Right atrium auricular region (tissue), 2 donors: ENCODE results near the gene CYP4F11. TPM values are rescaled to one million over a fixed set of nuclear protein-coding genes. Genes with fewer than 3 reads are reported as not detected.

ENCODE experiments used
- DNase-seq: peaks from one replicate; pipeline ENCODE4 v3.0.0-alpha.2; 2019; ENCODE audit warnings: low spot score
- H3K27ac ChIP-seq, 2 donors: fragments of 200-600 bp; sonication (generic); 1 replicate in 1 of 2; 2 replicates in 1 of 2; pipeline ENCODE4 v1.5.1; 2016 to 2019
- H3K27me3 ChIP-seq, 2 donors: fragments of 200-600 bp; sonication (generic); one replicate each; pipeline versions ENCODE4 v1.5.1 to v1.6.0; 2017 to 2019
- H3K36me3 ChIP-seq: fragments of 200-600 bp; sonication (generic); one replicate; pipeline ENCODE4 v1.5.1; 2016
- H3K4me1 ChIP-seq, 2 donors: fragments of 200-600 bp; sonication (generic); one replicate each; pipeline versions ENCODE4 v1.5.1 to v1.6.0; 2017 to 2019
- H3K4me3 ChIP-seq, 2 donors: fragments of 200-600 bp; sonication (generic); 1 replicate in 1 of 2; 2 replicates in 1 of 2; pipeline ENCODE4 v1.5.1; 2017 to 2019; ENCODE audit warnings: mild to moderate bottlenecking in 1 of 2, moderate library complexity in 1 of 2
- H3K9me3 ChIP-seq, 2 donors: fragments of 200-600 bp; sonication (generic); one replicate each; pipeline ENCODE4 v1.5.1; 2019
- CTCF ChIP-seq, 2 donors: fragments of 200-600 bp; sonication (generic); IDR thresholded peaks; one replicate each; pipeline ENCODE4 v1.5.1; 2019; ENCODE audit warnings: antibody characterized with exemption in 2 of 2
- total RNA-seq, 2 donors: library from RNA; depleted of rRNA; stranded (reverse); fragments of >200 nt; gene quantifications; one replicate each; pipeline ENCODE4 v1.1.0, GENCODE V29; 2016

CYP4F11 gene
- total RNA-seq, 2 donors from 2014 or later = 0.39 TPM; not detected in 1

GRCh38 chr19:15928321-15928720, 6.0 kb downstream of the CYP4F11 start:
- Histone ChIP-seq H3K27ac (no peak overlapping the region), H3K4me3 (no peak overlapping the region), H3K4me1 (no peaks in the 10 kb centered on the region), H3K9me3 (no peaks in the 10 kb centered on the region), H3K36me3 (no peaks in the 10 kb centered on the region), H3K27me3 (peaks cover 0 to 9% of the 10 kb centered on the region in 2 donors)
- TF ChIP-seq CTCF (IDR thresholded peaks at IDR 0.05) = no peak
- no peak for DNase-seq

- no peak for TF ChIP-seq CTCF (IDR thresholded peaks at IDR 0.05)
- DNase-seq = no peak
- H3K27ac ChIP-seq = no peak overlapping the region
- no peaks in the 10 kb centered on the region for H3K4me1 ChIP-seq
- H3K9me3 ChIP-seq = no peaks in the 10 kb centered on the region
- no peak overlapping the region for H3K4me3 ChIP-seq
- no peaks in the 10 kb centered on the region for H3K36me3 ChIP-seq
- H3K27me3 ChIP-seq = peaks cover 0 to 9% of the 10 kb centered on the region in 2 donors
These were observed 7.8 kb downstream of the CYP4F11 start for GRCh38 chr19:15926484-15926883.

GRCh38 chr19:15923702-15924101, 10.6 kb downstream of the CYP4F11 start:
- H3K27ac ChIP-seq = no peak overlapping the region
- no peak for TF ChIP-seq CTCF (IDR thresholded peaks at IDR 0.05)
- H3K27me3 ChIP-seq = no peaks in the 10 kb centered on the region
- H3K4me1 ChIP-seq = no peaks in the 10 kb centered on the region
- H3K9me3 ChIP-seq = no peaks in the 10 kb centered on the region
- DNase-seq = no peak
- H3K4me3 ChIP-seq = no peak overlapping the region
- H3K36me3 ChIP-seq = no peaks in the 10 kb centered on the region

GRCh38 chr19:15922021-15922420, 12.3 kb downstream of the CYP4F11 start:
- DNase-seq = no peak
- no peaks in the 10 kb centered on the region for H3K27me3 ChIP-seq
- no peaks in the 10 kb centered on the region for H3K9me3 ChIP-seq
- H3K4me1 ChIP-seq = no peaks in the 10 kb centered on the region
- H3K27ac ChIP-seq = no peak overlapping the region
- no peaks in the 10 kb centered on the region for H3K36me3 ChIP-seq
- TF ChIP-seq CTCF (IDR thresholded peaks at IDR 0.05) = no peak
- no peak overlapping the region for H3K4me3 ChIP-seq

- H3K9me3 ChIP-seq = peaks cover 0 to 17% of the 10 kb centered on the region in 2 donors
- no peaks in the 10 kb centered on the region for H3K27me3 ChIP-seq
- H3K4me3 ChIP-seq = no peak overlapping the region
- no peak overlapping the region for H3K27ac ChIP-seq
- no peak for DNase-seq
- no peak for TF ChIP-seq CTCF (IDR thresholded peaks at IDR 0.05)
- no peaks in the 10 kb centered on the region for H3K36me3 ChIP-seq
- H3K4me1 ChIP-seq = no peaks in the 10 kb centered on the region
These were observed 15.1 kb downstream of the CYP4F11 start for GRCh38 chr19:15919243-15919642.

- no peaks in the 10 kb centered on the region for H3K4me1 ChIP-seq
- H3K27me3 ChIP-seq = peaks cover 4 to 11% of the 10 kb centered on the region in 2 donors
- no peak overlapping the region for H3K4me3 ChIP-seq
- H3K27ac ChIP-seq = no peak overlapping the region
- H3K9me3 ChIP-seq = peaks cover 0 to 17% of the 10 kb centered on the region in 2 donors
- TF ChIP-seq CTCF (IDR thresholded peaks at IDR 0.05) = no peak
- no peaks in the 10 kb centered on the region for H3K36me3 ChIP-seq
- DNase-seq = no peak
These were observed 19.2 kb downstream of the CYP4F11 start for GRCh38 chr19:15915109-15915508.
